Skeletal muscle cell (primary cell): ENCODE results near the gene ENG.

Experiments used
- DNase-seq: peaks from one replicate; pipeline ENCODE4 v3.0.0-alpha.2; 2010; ENCODE audit warnings: low read depth
- H3K4me3 ChIP-seq: 2 replicates; pipeline ENCODE4 v1.5.1; 2011; ENCODE audit warnings: low read depth, mild to moderate bottlenecking, control low read depth, low read length, moderate library complexity

Gene ENG

GRCh38 chr9:127767410-127767809 is 87.0 kb downstream of the ENG start:
- H3K4me3 ChIP-seq = no peak overlapping the region
- no peak for DNase-seq

- no peak overlapping the region for H3K4me3 ChIP-seq
Measured at GRCh38 chr9:127765418-127765817, 89.0 kb downstream of the ENG start.

More at GRCh38 chr9:127765418-127765817, 89.0 kb downstream of the ENG start:
- no peak for DNase-seq
